ENCODE measurements around the gene MPHOSPH9. TPM values are rescaled to one million over a fixed set of nuclear protein-coding genes. Genes with fewer than 3 reads are reported as not detected.

The MPHOSPH9 gene
- total RNA-seq, 1 donor from 2014 or later, result 33.9 TPM

DNA sequence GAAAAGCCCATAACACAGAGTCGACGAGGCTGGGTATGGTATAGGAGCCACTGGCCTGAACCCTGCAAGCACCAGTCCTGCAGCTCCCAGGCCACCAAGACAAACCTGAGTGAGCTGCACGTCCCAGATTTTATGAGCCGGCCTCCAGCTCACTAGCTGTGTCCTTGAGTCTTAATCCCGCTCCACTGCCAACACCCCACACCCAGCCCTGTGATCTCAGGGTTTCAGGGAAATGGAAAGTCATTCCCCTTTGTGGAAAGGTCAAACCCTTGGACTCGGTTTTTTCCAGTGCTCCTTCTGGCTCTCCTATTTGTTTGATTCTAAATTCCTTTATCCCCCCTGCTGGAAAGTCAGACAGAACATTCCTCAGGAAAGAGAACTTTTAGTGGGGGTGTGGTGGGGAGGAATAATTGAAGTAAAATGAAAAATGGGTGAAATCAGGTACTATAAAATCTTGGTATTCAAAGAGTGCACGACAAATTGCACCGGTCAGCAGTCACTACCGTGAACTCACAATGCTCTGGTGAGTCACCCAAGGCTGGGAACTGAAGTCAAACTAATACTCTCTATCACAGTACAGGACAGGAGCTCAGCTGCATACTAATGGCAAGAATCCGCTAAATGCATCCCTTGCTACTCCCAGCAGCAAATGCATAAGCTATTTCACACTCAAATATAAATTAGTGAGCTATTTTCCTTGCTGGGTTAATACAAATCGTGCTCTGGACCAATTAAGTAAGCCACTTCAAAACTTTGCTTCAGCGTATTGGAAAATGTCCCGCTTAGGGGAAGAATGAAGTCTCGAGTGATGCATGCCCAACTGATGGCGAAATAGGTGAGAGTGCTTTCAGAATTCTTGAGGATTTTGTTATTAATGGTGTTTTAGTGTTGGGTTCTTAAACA is 91.1 kb downstream of the MPHOSPH9 start:
- no peaks in the 10 kb centered on the region for H3K36me3 Mint-ChIP-seq (ENCODE audit: unreplicated experiment)
- H3K27ac Mint-ChIP-seq (ENCODE audit: unreplicated experiment), result peak overlapping the region; percentile 82
- no peaks in the 10 kb centered on the region for H3K9me3 Mint-ChIP-seq (ENCODE audit: unreplicated experiment)
- no peak for DNase-seq (ENCODE audit: extremely low spot score, unreplicated experiment)
- H3K4me3 Mint-ChIP-seq (ENCODE audit: unreplicated experiment), result no peak overlapping the region
- TF ChIP-seq, protein P1, sequence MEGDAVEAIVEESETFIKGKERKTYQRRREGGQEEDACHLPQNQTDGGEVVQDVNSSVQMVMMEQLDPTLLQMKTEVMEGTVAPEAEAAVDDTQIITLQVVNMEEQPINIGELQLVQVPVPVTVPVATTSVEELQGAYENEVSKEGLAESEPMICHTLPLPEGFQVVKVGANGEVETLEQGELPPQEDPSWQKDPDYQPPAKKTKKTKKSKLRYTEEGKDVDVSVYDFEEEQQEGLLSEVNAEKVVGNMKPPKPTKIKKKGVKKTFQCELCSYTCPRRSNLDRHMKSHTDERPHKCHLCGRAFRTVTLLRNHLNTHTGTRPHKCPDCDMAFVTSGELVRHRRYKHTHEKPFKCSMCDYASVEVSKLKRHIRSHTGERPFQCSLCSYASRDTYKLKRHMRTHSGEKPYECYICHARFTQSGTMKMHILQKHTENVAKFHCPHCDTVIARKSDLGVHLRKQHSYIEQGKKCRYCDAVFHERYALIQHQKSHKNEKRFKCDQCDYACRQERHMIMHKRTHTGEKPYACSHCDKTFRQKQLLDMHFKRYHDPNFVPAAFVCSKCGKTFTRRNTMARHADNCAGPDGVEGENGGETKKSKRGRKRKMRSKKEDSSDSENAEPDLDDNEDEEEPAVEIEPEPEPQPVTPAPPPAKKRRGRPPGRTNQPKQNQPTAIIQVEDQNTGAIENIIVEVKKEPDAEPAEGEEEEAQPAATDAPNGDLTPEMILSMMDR (IDR thresholded peaks at IDR 0.05), result no peak
- H3K4me1 Mint-ChIP-seq (ENCODE audit: unreplicated experiment), result peaks cover 43% of the 10 kb centered on the region
- H3K27me3 Mint-ChIP-seq (ENCODE audit: unreplicated experiment), result no peaks in the 10 kb centered on the region

DNA sequence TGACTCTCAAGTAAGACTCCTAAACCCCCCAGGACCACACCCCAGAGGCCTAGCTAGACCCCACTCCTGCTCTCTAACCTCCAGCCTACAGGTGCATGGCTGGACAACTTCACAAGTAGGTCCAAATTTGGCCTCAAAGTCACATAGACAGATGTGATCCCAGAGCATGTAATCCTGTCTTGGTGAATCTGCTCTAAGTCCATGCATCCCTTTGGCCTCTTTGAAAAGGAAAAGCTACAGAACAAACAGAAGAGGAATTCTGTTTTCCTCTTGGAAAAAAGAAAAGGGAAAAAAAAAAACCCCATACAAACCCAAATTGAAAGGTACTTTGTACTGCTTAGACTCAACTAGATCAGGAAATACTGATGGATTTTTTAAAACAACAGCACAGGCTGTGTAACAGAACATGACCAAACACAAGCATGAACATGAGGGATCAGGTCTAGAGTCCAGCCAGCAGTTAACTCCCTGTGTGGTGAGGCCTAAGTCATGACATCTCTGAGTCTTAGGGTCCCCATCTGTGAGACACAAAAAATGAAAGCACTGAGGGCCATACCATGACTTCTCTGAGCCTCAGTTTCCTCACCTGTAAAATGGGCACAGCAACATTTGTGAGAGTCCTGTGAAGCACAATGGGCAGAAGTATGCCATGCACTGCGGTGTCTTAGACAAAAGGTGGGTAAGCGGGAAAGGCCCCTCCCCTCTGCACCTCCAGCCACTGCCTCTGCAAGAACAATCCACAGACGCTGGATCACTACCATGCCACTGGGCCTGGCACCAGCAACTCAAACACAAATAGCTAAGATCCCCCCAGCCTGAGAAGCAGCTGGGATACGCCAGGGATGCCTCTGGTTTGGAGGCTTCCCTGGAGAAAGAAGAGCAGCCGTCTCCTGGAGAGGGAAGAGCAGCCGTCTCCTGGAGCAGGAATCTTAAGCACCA is 92.0 kb downstream of the MPHOSPH9 start:
- no peaks in the 10 kb centered on the region for H3K27me3 Mint-ChIP-seq (ENCODE audit: unreplicated experiment)
- H3K4me1 Mint-ChIP-seq (ENCODE audit: unreplicated experiment), result peaks cover 44% of the 10 kb centered on the region
- H3K36me3 Mint-ChIP-seq (ENCODE audit: unreplicated experiment), result no peaks in the 10 kb centered on the region
- no peaks in the 10 kb centered on the region for H3K9me3 Mint-ChIP-seq (ENCODE audit: unreplicated experiment)
- H3K27ac Mint-ChIP-seq (ENCODE audit: unreplicated experiment), result peak overlapping the region; percentile 82
- TF ChIP-seq, protein P1 (IDR thresholded peaks at IDR 0.05), result no peak
- no peak overlapping the region for H3K4me3 Mint-ChIP-seq (ENCODE audit: unreplicated experiment)
- no peak for DNase-seq (ENCODE audit: extremely low spot score, unreplicated experiment)

DNA sequence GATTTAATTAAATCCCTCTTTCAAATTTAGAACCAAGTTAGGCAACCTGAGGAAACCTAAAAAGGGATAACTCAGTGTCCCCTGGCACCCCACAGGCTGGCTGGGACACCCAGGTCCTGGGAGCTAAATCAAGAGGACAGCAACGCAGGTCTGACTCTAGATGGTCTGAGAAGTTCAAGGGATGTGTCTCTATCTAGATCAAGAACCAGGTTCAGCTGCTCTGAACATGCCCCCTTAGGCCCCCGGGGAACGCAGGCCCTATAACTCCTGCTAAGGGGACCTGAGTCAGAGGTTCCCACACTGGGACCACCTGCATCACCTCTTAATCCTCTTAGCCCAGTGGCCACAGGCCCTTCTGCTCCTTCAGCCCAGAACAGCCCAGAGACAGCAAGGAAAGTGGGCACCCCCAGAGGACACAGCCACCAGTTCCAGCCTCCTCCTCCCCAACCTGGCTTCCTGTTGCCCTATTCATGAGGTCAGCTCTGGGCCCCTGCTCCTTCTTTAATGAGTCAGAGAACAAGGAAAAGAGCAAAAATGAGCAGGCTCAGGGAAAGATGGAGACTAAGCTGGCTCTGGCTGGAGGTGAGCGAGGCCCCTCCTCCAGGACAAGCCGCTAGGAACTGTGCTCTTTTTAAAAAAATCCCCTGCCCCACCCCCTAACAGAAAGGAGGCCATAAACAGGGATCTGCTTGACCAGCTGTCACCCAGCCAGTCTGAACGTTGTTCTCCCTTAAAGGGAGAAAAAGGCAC is 92.8 kb downstream of the MPHOSPH9 start:
- Mint-ChIP-seq H3K27me3 (ENCODE audit: unreplicated experiment) (no peaks in the 10 kb centered on the region), H3K4me3 (ENCODE audit: unreplicated experiment) (no peak overlapping the region), H3K36me3 (ENCODE audit: unreplicated experiment) (no peaks in the 10 kb centered on the region), H3K4me1 (ENCODE audit: unreplicated experiment) (peaks cover 47% of the 10 kb centered on the region), H3K27ac (ENCODE audit: unreplicated experiment) (peak overlapping the region; percentile 82), H3K9me3 (ENCODE audit: unreplicated experiment) (no peaks in the 10 kb centered on the region)
- DNase-seq (ENCODE audit: extremely low spot score, unreplicated experiment), result no peak
- TF ChIP-seq, protein P1 (IDR thresholded peaks at IDR 0.05), result no peak

DNA sequence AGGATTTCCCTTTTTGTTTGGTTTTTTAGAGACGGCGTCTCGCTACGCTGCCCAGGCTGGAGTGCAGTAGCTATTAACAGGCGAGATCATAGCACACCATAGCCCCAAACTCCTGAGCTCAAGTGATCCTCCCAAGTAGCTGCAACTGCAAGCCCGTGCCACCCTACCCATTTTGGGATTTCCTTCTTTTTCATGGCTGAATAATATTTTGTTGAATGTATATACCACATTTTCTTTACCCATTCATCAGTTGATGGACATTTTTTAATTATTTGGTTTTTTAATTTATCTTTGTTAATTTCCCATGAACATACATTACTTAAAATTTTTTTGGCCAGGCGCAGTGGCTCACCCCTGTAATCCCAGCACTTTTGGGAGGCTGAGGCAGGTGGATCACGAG is 97.3 kb downstream of the MPHOSPH9 start:
- TF ChIP-seq, protein P1 (IDR thresholded peaks at IDR 0.05), result no peak
- DNase-seq (ENCODE audit: extremely low spot score, unreplicated experiment), result no peak
- peaks cover 42% of the 10 kb centered on the region for H3K4me1 Mint-ChIP-seq (ENCODE audit: unreplicated experiment)
- H3K4me3 Mint-ChIP-seq (ENCODE audit: unreplicated experiment), result no peak overlapping the region
- H3K9me3 Mint-ChIP-seq (ENCODE audit: unreplicated experiment), result no peaks in the 10 kb centered on the region
- H3K27ac Mint-ChIP-seq (ENCODE audit: unreplicated experiment), result no peak overlapping the region
- no peaks in the 10 kb centered on the region for H3K36me3 Mint-ChIP-seq (ENCODE audit: unreplicated experiment)
- H3K27me3 Mint-ChIP-seq (ENCODE audit: unreplicated experiment), result no peaks in the 10 kb centered on the region
